NT2/D1 (cell line): Measurements from ENCODE around the gene ZNF664.

Experiments used
- DNase-seq: peaks from one replicate; pipeline ENCODE4 v3.0.0-alpha.2; 2011; ENCODE audit warnings: low read depth, low spot score
- H3K27me3 ChIP-seq: 2 replicates; pipeline ENCODE4 v1.6.0; 2011; ENCODE audit warnings: mild to moderate bottlenecking; ENCODE audit not compliant: insufficient read length, insufficient read depth
- H3K36me3 ChIP-seq: 2 replicates; pipeline ENCODE4 v1.6.1; 2011; ENCODE audit warnings: mild to moderate bottlenecking, low read length, mixed read lengths; ENCODE audit not compliant: insufficient read depth, insufficient read length
- H3K4me1 ChIP-seq: 2 replicates; pipeline ENCODE4 v1.5.1; 2011; ENCODE audit not compliant: insufficient read depth, insufficient read length
- H3K4me3 ChIP-seq: 2 replicates; pipeline ENCODE4 v1.5.1; 2011; ENCODE audit warnings: low read depth; ENCODE audit not compliant: insufficient read length
- H3K9ac ChIP-seq: 2 replicates; pipeline ENCODE4 v1.6.0; 2011; ENCODE audit warnings: low read depth; ENCODE audit not compliant: insufficient read length
- H3K9me3 ChIP-seq: 2 replicates; pipeline ENCODE4 v1.5.1; 2011; ENCODE audit warnings: mild to moderate bottlenecking, low read length; ENCODE audit not compliant: insufficient read depth
- SUZ12 ChIP-seq: IDR thresholded peaks from 2 replicates; pipeline ENCODE4 v1.6.1; 2011; ENCODE audit not compliant: insufficient read length, insufficient read depth; ENCODE audit errors: extremely low read depth
- YY1 ChIP-seq: IDR thresholded peaks from 2 replicates; pipeline ENCODE4 v1.6.1; 2011; ENCODE audit not compliant: insufficient read length, insufficient read depth
- ZNF274 ChIP-seq: IDR thresholded peaks from 2 replicates; pipeline ENCODE4 v1.6.1; 2011; ENCODE audit warnings: mild to moderate bottlenecking, low read depth, low read length

The ZNF664 gene

DNA sequence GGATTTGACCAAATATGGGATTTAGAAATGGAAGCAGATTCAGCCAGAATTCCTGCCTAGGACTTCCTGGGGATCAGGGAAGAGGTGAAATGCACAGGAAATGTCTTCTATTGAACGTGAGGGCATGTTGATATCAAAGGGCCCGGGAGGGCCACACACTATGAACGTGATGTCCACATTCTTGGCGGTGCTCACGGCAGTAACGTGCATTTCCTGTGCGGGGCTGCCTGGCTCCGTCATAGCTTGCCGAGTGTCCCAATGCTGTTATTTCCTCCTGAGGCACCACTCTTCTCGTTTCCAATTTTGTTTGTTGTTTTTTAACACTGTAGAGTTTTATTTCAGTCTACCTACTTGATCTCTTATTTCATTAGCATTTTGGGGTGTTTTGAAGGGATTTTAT, 67.3 kb downstream of the ZNF664 start:
- H3K27me3 ChIP-seq = no peaks in the 10 kb centered on the region
- TF ChIP-seq ZNF274 (no peak), SUZ12 (no peak), YY1 (no peak)
- no peaks in the 10 kb centered on the region for H3K36me3 ChIP-seq
- peaks cover 5% of the 10 kb centered on the region for H3K4me1 ChIP-seq
- no peak overlapping the region for H3K9ac ChIP-seq
- H3K9me3 ChIP-seq = peaks cover 4% of the 10 kb centered on the region; the same call in 1 of the 2 replicates
- DNase-seq = no peak
- no peak overlapping the region for H3K4me3 ChIP-seq

DNA sequence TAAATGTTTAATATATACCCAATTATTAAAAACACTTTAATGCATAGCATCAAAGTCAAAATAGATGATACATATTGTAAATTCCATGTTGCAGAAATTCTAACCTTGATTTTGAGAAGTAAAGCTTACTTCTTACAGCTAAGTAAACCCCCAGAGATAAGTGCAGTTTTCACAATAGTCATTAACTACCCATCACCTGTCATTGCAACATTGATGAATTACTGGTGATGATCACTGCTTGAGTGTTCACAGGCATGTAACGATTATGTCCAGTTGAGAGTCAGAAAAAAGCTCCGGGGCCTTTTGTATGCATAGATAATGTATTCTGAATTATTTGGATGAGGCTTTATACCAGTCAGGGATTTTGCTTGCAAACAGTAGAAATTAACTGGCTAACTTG, 67.7 kb downstream of the ZNF664 start:
- DNase-seq = no peak
- H3K4me1 ChIP-seq = peaks cover 9% of the 10 kb centered on the region
- TF ChIP-seq SUZ12 = no peak
- TF ChIP-seq ZNF274 = no peak
- TF ChIP-seq YY1 = no peak
- H3K36me3 ChIP-seq = no peaks in the 10 kb centered on the region
- H3K4me3 ChIP-seq = no peak overlapping the region
- peaks cover 4% of the 10 kb centered on the region; the same call in 1 of the 2 replicates for H3K9me3 ChIP-seq
- H3K27me3 ChIP-seq = no peaks in the 10 kb centered on the region
- H3K9ac ChIP-seq = no peak overlapping the region

DNA sequence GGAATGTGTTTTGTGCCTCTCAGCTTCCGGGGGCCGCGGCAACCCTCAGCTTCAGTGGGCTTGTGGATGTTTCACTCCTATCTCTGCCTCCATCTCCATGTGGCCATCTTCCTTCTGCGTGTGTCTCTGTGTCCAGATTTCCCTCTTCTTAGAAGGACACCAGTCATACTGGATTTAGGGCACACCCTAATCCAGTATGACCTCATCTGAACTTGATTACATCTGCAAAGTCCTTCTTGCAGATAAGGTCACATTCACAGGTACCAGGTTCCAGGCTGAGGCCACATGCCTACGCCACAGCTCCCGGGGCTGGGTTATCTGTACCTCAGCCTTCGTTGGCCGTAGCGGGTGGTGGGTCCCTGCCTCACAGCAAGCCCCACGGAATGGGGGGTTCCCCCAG, 68.9 kb downstream of the ZNF664 start:
- no peak for DNase-seq
- Histone ChIP-seq H3K9ac (no peak overlapping the region), H3K9me3 (peaks cover 9% of the 10 kb centered on the region), H3K36me3 (no peaks in the 10 kb centered on the region), H3K4me3 (no peak overlapping the region), H3K27me3 (no peaks in the 10 kb centered on the region), H3K4me1 (peaks cover 9% of the 10 kb centered on the region)
- TF ChIP-seq ZNF274 = no peak
- TF ChIP-seq YY1 = no peak
- TF ChIP-seq SUZ12 = no peak

DNA sequence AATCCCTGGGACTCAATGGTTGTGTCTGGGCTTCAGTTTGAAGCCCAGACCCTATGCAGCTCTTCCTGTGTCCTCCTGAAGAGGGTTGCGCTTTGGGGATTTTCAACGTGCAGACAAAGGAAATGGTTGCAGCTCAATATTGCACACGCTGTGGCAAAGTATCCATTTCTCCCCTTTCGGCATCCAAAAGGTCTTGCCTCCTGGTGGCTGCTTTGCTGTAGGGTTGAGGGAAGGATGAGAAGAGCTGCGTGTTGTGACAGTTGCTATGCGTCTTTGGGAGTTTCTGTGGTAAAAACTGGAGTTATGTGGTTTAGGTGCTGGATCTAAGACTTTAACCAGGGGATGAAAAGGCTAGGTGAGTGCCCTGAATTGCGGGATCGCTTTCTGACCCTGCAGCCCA, 71.0 kb downstream of the ZNF664 start:
- no peaks in the 10 kb centered on the region for H3K36me3 ChIP-seq
- no peaks in the 10 kb centered on the region for H3K27me3 ChIP-seq
- H3K9me3 ChIP-seq = peaks cover 30% of the 10 kb centered on the region
- peak overlapping the region; percentile 39 for H3K9ac ChIP-seq
- DNase-seq = no peak
- H3K4me3 ChIP-seq = no peak overlapping the region
- H3K4me1 ChIP-seq = peaks cover 9% of the 10 kb centered on the region
- TF ChIP-seq ZNF274 = no peak
- TF ChIP-seq YY1 = no peak
- no peak for TF ChIP-seq SUZ12

DNA sequence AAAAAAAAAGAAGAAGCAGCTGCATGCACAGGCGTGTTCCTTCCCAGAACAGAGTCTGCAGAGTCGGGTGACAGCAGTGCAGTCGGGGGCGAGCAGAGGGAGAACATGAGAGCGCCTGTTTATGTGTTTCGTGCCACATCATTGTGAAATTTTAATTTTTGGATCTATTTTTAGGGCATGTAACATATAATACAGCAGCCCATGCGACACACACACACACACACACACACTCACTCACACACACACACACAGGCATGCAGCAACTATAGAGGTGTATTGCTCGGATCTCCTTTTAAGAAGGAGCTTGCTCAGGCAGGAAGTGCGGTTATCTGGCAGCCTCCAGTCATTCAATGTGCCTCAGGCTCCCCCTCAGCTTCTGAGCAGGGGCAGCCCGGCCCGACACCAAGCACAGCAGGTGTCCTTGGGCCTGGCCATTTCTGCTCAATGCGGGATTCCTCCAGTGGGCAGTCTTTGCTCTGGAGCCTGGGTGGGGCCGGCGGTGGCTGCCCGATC, 71.8 kb downstream of the ZNF664 start:
- H3K9ac ChIP-seq = peak overlapping the region; percentile 7

DNA sequence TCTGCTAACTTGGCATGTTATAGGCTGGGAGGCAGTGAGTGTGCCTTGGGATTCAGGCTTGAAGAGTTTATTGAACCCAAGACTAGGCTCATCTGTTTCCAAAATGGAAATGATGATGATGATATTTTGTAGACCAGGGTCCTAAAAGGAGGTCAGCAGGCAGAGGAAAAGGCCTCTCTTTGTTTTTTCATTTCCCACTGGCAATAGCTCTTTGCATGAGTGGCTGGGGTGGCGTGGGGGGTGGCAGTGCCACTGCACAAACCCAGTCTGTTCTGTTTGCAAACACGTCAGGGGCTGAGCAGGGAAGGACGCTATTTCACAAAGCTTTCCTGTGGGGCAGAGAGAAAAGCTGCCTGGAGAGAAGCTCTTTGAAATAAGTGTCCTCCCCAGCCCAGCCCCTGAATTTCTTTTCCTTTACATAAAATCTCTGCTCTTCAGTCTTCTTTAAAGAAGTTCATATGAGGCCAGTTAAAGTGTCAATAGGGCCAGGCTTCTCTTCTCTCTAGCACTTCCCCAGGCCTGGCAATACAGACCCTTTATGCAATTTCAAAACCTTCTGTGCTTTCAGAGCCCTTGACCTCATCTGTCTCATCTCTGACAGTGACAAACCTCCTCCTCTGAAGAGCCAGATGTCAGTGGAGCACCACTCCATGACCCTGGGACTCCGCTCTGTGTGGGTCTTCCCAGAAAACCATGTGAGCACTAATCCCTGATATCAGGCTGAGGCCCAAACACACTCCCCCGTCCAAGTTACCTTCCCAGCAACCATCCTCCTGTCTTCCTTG, 72.8 kb downstream of the ZNF664 start:
- H3K4me3 ChIP-seq = no peak overlapping the region
- no peaks in the 10 kb centered on the region for H3K36me3 ChIP-seq
- TF ChIP-seq YY1 (no peak), SUZ12 (no peak), ZNF274 (no peak)
- peaks cover 9% of the 10 kb centered on the region for H3K4me1 ChIP-seq
- no peak for DNase-seq
- peak overlapping the region; percentile 33 for H3K9ac ChIP-seq
- peaks cover 33% of the 10 kb centered on the region for H3K9me3 ChIP-seq
- H3K27me3 ChIP-seq = no peaks in the 10 kb centered on the region

More for the DNA sequence above, 71.8 kb downstream of the ZNF664 start:
- DNase-seq = no peak
- H3K9me3 ChIP-seq = peaks cover 33% of the 10 kb centered on the region
- peaks cover 9% of the 10 kb centered on the region for H3K4me1 ChIP-seq
- H3K36me3 ChIP-seq = no peaks in the 10 kb centered on the region
- no peak overlapping the region for H3K4me3 ChIP-seq
- H3K27me3 ChIP-seq = no peaks in the 10 kb centered on the region
- TF ChIP-seq SUZ12 = no peak
- no peak for TF ChIP-seq YY1
- TF ChIP-seq ZNF274 = no peak

DNA sequence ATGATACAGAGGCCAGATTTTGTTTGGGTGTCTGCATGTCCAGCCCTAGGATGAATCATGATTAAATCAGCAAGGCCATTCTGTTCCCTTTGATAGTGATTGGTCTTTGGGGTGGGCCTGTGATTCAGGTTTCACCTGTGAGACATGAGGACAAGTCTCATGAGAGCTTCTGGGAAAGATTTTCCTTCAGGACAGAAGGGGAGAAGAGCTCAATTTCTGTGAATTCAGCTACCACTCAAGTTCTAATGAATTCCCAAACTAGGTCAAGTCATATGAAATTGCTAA, 73.4 kb downstream of the ZNF664 start:
- Histone ChIP-seq H3K36me3 (no peaks in the 10 kb centered on the region), H3K9ac (no peak overlapping the region), H3K4me3 (no peak overlapping the region), H3K9me3 (peaks cover 33% of the 10 kb centered on the region), H3K4me1 (peaks cover 9% of the 10 kb centered on the region), H3K27me3 (no peaks in the 10 kb centered on the region)
- DNase-seq = no peak
- no peak for TF ChIP-seq YY1
- TF ChIP-seq ZNF274 = no peak
- no peak for TF ChIP-seq SUZ12
